GM12878 (cell line): Measurements from ENCODE around the gene FAM3B.

ENCODE experiments used
- CTCF ChIP-seq, 3 experiments: IDR thresholded peaks in 2 of 3; conservative IDR thresholded peaks in 1 of 3; 2 replicates each; pipeline ENCODE4 v1.5.1; 2011; ENCODE audit warnings: low read depth in 3 of 3, low read length in 3 of 3, mild to moderate bottlenecking in 3 of 3, control low read depth in 2 of 3, moderate library complexity in 2 of 3, inconsistent platforms in 1 of 3, mixed read lengths in 1 of 3; ENCODE audit not compliant: control insufficient read depth in 2 of 3, insufficient read depth in 1 of 3; ENCODE audit errors: extremely low read depth in 1 of 3
- DPF2 ChIP-seq: fragments of 450-650 bp; IDR thresholded peaks from 2 replicates; pipeline ENCODE4 v1.6.1; 2017; ENCODE audit warnings: mild to moderate bottlenecking
- EZH2 ChIP-seq: IDR thresholded peaks from 2 replicates; pipeline ENCODE4 v1.6.1; 2012; ENCODE audit warnings: low read depth, mild to moderate bottlenecking, control low read depth, inconsistent platforms, low read length, borderline replicate concordance; ENCODE audit not compliant: control insufficient read depth
- NRF1 ChIP-seq: conservative IDR thresholded peaks from 2 replicates; pipeline ENCODE4 v1.6.1; 2011; ENCODE audit warnings: mild to moderate bottlenecking, low read depth, low read length, improper control_type of control experiment

GRCh38 chr21:41267346-41267745 is 49.3 kb upstream of the FAM3B start:
- TF ChIP-seq EZH2 (no peak), DPF2 (no peak), CTCF (IDR thresholded peaks at IDR 0.05 in 2 of 3, conservative IDR thresholded peaks at IDR 0.05 in 1 of 3; ENCODE audit: control insufficient read depth in 2 of 3, extremely low read depth in 1 of 3, insufficient read depth in 1 of 3, low read depth in 3 of 3, low read length in 3 of 3) (no peak), NRF1 (no peak)
